Ovary (tissue), 9 donors: ENCODE results near the gene MRPL1. TPM values are rescaled to one million over a fixed set of nuclear protein-coding genes. Genes with fewer than 3 reads are reported as not detected.

Experiments used
- DNase-seq, 5 donors: peaks; one replicate each; pipeline ENCODE4 v3.0.0-alpha.2; 2019 to 2020
- H3K27ac ChIP-seq, 2 donors: fragments of 200-600 bp; one replicate each; pipeline versions ENCODE4 v1.5.1 to v1.8.0; 2019 to 2022
- H3K27me3 ChIP-seq: fragments of 200-600 bp; one replicate; pipeline ENCODE4 v1.8.0; 2022
- H3K36me3 ChIP-seq: fragments of 200-600 bp; sonication (generic); one replicate; pipeline ENCODE4 v1.5.1; 2019
- H3K4me1 ChIP-seq: one replicate; pipeline ENCODE4 v1.8.1; 2013; ENCODE audit warnings: mild to moderate bottlenecking, moderate library complexity; ENCODE audit not compliant: insufficient read depth
- H3K4me3 ChIP-seq: fragments of 200-600 bp; sonication (generic); one replicate; pipeline ENCODE4 v1.5.1; 2017
- H3K9me3 ChIP-seq, 2 donors: fragments of 200-600 bp in 1 of 2; sonication (generic) in 1 of 2; one replicate each; pipeline versions ENCODE4 v1.5.1 to v1.8.1; 2013 to 2019; ENCODE audit warnings: mild to moderate bottlenecking in 1 of 2, moderate library complexity in 1 of 2
- CTCF ChIP-seq, 3 donors: fragments of 450-650 bp in 2 of 3; fragments of 200-600 bp in 1 of 3; IDR thresholded peaks; one replicate each; pipeline versions ENCODE4 v1.5.1 to v1.8.0; 2016 to 2022; ENCODE audit warnings: antibody characterized with exemption in 3 of 3, mild to moderate bottlenecking in 1 of 3
- EP300 ChIP-seq: sonication (generic); formaldehyde crosslinking; IDR thresholded peaks from one replicate; pipeline ENCODE4 v1.6.1; 2017; ENCODE audit warnings: antibody characterized with exemption
- POLR2A ChIP-seq: fragments of 450-650 bp; IDR thresholded peaks from one replicate; pipeline ENCODE4 v1.6.1; 2017; ENCODE audit warnings: antibody characterized with exemption, mild to moderate bottlenecking, moderate library complexity
- WGBS, 3 donors: extraction: QIAGEN DNeasy Blood & Tissue Kit in 1 of 3; methylation state at CpG; one replicate each; pipeline versions ENCODE4 v1.1.5 to v1.1.7; 2013 to 2017; 5-methylcytosine and 5-hydroxymethylcytosine counted together
- intact Hi-C, 4 donors: fragments of 100-400 bp; cut with DNase I; formaldehyde crosslinking; loops; one replicate each; pipeline versions ENCODE4 v1.11.0 to v1.15.1; 2022 to 2023
- polyA plus RNA-seq, 2 donors: library from polyadenylated mRNA; stranded (reverse); fragments of 200-250 nt in 1 of 2; fragments of 350-450 nt in 1 of 2; fragmentation: Illumina TruSeq in 1 of 2; extraction: RNeasy Lipid Tissue Mini Kit (QIAGEN cat#74804) in 1 of 2; gene quantifications; one replicate each; pipeline ENCODE4 v1.2.3, GENCODE V29; 2013 to 2014
- total RNA-seq, 7 donors: library from RNA; depleted of rRNA in 2 of 7; stranded (reverse); fragments of >200 nt in 2 of 7; fragmentation: NEBNext Ultra II Directional in 3 of 7; extraction: Animal tissue kit (Norgen Biotek cat#: 25700) in 3 of 7; gene quantifications; one replicate each; pipeline versions ENCODE4 v1.1.0 to v1.2.4, GENCODE V29; 2016 to 2023
- donor health status: DM: no; HTN: no; CAD: no; lungs with moderate emphysema.
- donor health status: DM: no; HTN: no; CAD: no.
- donor health status: Bipolar disorder and iron deficiency.
- donor health status: DM: yes; HTN: yes; CAD: no.
- donor health status: DM: no; HTN: no; CAD: no.
- donor health status: DM: yes; HTN: yes; CAD: no.

The MRPL1 gene
- total and polyA plus RNA-seq, 9 donors = 14.5 to 31.4 (median 24.3) TPM

- no peak overlapping the region for H3K27ac ChIP-seq
- no peaks in the 10 kb centered on the region for H3K36me3 ChIP-seq
- intact Hi-C loops = no loop called here
- WGBS, 3 donors = 88 to 93% (median 91%) methylated on average over 1 of the region's 1 CpG
- no peak overlapping the region for H3K4me3 ChIP-seq
- no peaks in the 10 kb centered on the region for H3K27me3 ChIP-seq
- H3K4me1 ChIP-seq = no peaks in the 10 kb centered on the region
- no peak for DNase-seq
- H3K9me3 ChIP-seq = no peaks in the 10 kb centered on the region
- TF ChIP-seq EP300 = no peak
- TF ChIP-seq POLR2A = no peak
- no peak for TF ChIP-seq CTCF (IDR thresholded peaks at IDR 0.05)
Measured at GRCh38 chr4:77903186-77903585, 40.6 kb downstream of the MRPL1 start.

DNA sequence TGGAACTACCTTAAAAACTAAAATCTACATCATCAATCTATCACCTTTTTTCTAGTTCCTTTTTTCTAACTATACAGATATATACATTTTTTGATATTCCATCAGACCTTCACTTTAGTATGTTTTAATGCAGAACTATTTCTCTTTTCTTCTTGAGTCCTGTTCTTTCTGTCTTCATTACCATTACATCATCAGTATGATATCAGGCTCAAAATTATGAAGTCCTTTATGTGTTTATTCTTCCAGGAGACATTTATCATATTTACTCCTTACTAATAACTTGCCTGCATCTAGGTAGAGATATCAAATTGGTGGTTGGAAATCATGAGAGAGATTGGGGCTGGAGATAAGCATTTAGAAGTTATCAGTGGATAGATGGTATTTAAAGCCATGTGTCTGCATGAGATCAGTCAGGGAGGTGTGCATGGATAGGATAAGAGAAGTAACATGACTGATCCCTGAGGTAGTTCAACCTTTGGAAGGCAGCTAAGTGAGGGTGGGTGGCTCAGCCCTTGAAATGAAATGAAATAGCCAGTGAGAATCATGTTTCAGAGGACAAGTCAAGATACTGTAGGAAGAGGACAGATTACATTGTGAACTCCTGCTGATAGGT lies 43.1 kb downstream of the MRPL1 start:
- no peaks in the 10 kb centered on the region for H3K27me3 ChIP-seq
- H3K9me3 ChIP-seq = no peaks in the 10 kb centered on the region
- no peak for DNase-seq
- intact Hi-C loops = no loop called here
- no peaks in the 10 kb centered on the region for H3K36me3 ChIP-seq
- no peaks in the 10 kb centered on the region for H3K4me1 ChIP-seq
- no peak overlapping the region for H3K27ac ChIP-seq
- TF ChIP-seq EP300 = no peak
- TF ChIP-seq POLR2A = no peak
- no peak for TF ChIP-seq CTCF (IDR thresholded peaks at IDR 0.05)
- H3K4me3 ChIP-seq = no peak overlapping the region

- no peak overlapping the region for H3K4me3 ChIP-seq
- no peaks in the 10 kb centered on the region for H3K36me3 ChIP-seq
- no peak overlapping the region for H3K27ac ChIP-seq
- H3K9me3 ChIP-seq = no peaks in the 10 kb centered on the region
- H3K4me1 ChIP-seq = no peaks in the 10 kb centered on the region
- no peak for DNase-seq
- TF ChIP-seq POLR2A = no peak
- TF ChIP-seq CTCF (IDR thresholded peaks at IDR 0.05) = no peak
- TF ChIP-seq EP300 = no peak
- intact Hi-C loops = no loop called here
- H3K27me3 ChIP-seq = no peaks in the 10 kb centered on the region
Measured at GRCh38 chr4:77910676-77911075, 48.0 kb downstream of the MRPL1 start.

DNA sequence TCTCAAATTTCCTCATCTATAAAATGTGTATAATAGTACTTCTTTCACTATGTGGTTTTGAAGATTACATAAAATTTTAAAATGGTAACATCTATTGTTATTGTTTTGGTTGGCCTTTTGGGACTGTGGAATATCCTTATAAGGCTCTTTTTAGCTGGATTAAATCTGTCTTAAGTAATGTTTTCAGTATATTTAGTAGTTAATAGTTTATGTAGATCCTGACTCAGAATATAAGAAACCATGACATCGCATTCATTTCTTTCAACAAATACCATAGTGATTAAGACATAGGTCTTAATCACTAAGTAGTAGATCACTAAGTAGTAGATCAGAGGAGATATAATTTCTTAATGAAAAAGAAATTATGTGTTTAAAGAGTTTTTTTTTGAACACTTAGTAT lies 48.5 kb downstream of the MRPL1 start:
- Histone ChIP-seq H3K4me3 (no peak overlapping the region), H3K4me1 (no peaks in the 10 kb centered on the region), H3K9me3 (no peaks in the 10 kb centered on the region), H3K27me3 (no peaks in the 10 kb centered on the region), H3K36me3 (no peaks in the 10 kb centered on the region), H3K27ac (no peak overlapping the region)
- 96 to 98% (median 97%) methylated on average over 1 of the region's 1 CpG for WGBS, 3 donors
- TF ChIP-seq EP300 (no peak), CTCF (IDR thresholded peaks at IDR 0.05) (no peak)
- intact Hi-C loops = no loop called here
- DNase-seq = no peak
